HL-60/S4 treated with retinoic acid at 250 ng/mL for 4 days and 3 days (cell line): Measurements from ENCODE around the gene ABLIM2.

ENCODE experiments used
- in situ Hi-C: fragments of 300-500 bp; cut with MboI; formaldehyde crosslinking; loops from 2 replicates; pipeline ENCODE4 v1.7.0; 2022; ENCODE audit warnings: low sequenced_read_pairs

ABLIM2 gene

GRCh38 chr4:8194306-8195242, 36.0 kb upstream of the ABLIM2 start:
- in situ Hi-C loops: no loop called here

DNA sequence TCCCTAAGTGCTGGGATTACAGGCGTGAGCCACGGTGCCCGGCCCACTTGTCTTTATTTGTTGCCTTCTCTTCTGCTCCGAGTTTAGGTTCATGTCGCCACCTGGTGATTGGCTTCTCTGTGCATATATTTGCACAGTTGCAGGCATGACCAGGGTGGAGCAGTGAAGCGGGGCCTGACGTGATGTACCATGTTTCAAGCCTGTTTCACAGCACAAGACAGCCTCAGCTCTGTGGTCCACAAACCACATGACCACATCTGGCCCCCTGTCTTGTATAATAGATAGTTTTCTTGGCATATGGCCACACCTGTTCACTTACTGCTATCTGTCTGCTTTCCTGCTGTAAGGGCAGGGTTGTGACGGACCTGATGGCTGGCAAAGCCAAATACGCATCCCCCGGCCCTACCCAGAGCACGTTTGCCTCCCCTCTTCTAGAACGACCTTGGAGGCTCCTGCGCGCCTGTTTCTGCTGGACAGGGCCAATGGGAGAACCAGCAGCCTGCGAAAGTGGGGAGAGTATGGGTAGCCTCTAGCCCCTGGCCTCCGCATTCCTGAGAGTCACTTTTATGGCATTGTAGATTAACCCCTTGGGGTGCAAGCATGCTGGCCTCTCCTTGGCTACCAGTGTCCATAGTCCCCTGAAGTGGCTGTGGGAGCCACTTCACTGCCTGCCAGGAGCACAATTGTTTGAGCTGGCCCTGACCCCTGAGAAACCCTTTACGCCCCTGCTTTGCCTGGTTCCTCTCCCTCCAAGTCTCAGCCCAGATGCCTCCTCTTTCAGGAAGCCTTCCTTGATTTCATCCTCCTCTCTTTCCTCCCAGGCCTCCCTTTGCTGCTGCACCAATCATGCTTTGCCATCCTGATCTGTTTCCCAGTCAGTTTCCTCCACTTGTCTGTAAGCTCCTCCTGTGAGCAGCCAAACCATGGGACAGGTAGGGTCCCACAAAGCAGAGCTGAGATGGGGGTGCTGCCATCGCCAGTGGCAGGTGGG, 34.4 kb upstream of the ABLIM2 start:
- in situ Hi-C loops: no loop called here

GRCh38 chr4:8191136-8191747, 32.6 kb upstream of the ABLIM2 start:
- in situ Hi-C loops: no loop called here

GRCh38 chr4:8189551-8190466, 31.2 kb upstream of the ABLIM2 start:
- in situ Hi-C loops: no loop called here

- in situ Hi-C loops: no loop called here
Measured at GRCh38 chr4:8188743-8189550, 30.3 kb upstream of the ABLIM2 start.

GRCh38 chr4:8188085-8188484, 29.5 kb upstream of the ABLIM2 start:
- in situ Hi-C loops: no loop called here

DNA sequence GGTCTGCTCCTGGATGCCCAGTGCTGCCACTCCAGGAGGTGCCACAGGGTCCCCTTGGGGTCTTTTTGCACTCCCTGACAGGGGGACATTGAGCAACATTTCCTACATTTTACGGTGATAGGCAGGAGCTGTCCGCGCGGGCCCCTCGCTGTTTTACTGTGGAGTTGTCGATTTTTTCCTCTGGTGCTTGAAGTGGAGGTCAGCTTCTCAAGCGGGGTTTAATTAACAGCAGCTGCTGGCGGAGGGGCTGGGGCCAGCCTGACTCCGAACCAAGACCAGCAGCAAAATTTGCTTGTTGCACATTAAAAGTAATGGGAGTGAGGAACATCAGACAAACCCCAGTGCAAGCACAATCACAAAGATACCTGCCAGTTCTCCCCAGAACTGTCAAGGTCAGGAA, 27.3 kb upstream of the ABLIM2 start:
- in situ Hi-C loops: no loop called here

DNA sequence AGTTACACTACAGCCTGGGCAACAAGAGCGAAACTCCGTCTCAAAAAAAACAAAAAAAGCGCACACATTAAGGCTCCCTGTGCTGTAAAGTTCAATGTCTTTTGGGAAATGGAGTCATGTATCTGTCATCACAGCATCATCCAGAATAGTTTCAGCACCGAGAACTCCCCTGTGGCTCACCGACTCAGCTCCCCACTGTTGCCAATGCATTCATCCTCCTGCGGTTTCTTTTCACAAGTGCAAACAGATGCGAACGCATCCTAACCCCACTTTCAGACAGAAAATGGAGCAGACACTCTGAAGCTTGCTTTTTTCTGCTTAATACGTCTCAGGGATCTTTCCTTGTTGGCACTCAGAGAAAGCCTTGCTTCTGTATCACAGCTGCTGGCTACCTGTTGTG, 26.7 kb upstream of the ABLIM2 start:
- in situ Hi-C loops: no loop called here

DNA sequence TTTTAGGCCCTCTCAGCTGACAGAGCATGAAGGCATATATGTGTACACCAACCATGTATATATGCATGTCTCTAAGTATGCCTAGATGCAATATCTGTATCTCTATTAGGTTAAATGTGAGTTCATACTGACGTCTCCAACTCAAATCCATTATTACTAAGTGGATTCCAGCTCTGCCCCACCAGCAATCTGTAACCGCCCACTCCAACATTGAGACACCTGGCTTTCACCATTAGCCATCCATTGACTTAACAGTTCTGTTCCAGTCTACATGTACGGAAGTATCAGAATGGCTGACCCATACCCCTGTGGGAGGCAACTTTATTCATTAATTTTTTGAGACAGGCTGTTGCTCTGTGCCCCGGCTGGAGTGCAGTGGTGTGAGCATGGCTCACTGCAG, 25.4 kb upstream of the ABLIM2 start:
- in situ Hi-C loops: no loop called here

DNA sequence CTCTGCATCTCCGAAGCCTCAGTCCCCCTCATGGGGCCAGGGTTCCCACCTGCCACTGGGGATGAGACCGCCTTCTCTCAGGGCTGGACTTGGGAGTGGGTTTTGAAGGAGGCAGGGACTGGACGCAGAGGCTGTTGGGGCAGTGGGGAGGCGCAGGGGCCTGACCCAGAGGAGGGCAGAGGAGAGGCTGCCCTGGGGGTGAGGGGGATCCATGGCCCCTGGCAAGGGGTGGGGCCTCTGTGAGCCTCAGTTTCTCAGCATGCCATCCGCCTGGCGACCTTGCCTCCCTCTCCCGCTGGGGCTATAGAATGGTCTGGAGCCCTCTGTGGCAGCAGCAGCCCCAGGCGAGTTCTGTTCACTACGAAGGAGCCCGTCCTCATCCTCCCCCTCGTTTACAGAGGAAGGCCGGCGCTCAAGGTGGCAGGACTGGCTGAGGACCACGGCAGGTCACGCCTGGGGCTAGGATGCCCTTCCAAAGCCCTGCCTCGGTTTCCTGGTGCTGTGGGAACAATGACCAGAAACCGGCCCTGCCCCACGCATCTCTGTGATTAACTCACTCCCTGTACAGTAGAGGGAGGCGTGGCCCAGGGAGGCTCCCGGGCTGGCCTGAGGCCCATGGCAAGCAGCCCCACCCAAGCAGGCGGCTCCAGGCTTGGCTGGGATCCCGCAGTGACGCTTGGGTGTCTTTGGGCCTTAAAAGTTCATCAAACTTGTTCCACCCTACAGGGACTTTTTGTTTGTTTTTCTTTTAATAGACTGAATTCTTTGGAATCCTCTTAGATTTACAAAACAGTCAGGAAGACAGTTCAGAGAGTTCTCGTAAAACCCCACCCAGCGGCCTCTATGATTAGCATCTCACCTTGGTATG, 24.5 kb upstream of the ABLIM2 start:
- in situ Hi-C loops: no loop called here

DNA sequence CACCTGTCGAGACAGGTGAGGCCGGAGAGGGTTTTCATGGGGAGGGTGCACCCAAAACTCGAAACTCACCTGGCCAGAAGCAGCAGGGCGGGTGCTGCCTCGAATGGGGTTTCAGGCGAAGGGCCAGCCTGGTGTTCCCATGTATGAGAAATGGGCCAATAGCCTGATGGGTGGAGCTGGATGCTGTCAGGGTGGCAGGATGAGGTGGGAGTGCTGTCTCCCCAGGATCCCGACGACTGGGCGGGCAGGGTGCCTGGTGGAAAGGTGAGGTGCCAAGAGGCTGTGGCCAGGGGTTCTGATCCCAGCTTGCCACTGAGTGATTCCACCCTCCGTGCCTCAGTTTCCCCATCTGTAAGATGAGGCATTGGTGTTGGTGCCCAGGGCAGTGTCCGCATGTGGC, 23.7 kb upstream of the ABLIM2 start:
- in situ Hi-C loops: no loop called here

DNA sequence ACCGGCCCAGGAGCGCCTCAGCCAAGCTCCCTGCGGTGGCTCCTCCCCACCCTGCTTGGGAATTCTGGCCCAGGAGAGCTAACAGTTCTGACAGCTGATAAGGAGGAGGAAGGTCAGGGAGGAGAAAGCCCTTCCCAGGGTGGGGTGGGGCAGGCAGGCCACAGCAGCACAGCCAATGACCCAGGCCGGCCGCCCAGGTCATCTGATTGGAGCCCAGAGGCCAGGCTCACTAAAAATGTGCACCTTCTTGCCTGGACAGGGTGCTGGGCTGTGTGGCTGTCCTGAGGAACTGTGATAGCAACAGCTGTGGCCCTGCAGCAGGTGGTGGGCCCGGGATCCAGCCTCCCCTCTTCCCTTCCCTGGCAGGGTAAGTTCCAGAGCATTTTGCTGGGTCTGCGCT, 23.2 kb upstream of the ABLIM2 start:
- in situ Hi-C loops: no loop called here

DNA sequence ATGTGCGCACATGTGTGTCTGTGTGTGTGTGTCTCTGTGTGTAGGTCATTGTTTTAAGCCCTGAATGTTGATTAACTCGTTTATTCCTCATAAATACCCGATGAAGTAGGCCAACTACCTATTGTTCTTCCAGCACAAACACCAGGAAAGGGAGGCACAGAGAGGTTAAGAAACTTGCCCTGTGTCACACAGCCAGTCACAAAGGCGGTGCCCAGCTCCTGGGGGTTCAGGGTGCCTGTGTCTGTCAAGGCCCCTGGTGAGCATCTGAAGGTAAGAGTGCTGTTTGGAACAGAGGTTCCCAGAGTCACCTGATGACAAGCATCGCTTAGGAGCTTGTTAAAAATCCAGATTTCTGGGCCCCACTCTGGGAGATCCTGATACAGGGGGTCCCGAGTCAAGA, 22.5 kb upstream of the ABLIM2 start:
- in situ Hi-C loops: no loop called here

DNA sequence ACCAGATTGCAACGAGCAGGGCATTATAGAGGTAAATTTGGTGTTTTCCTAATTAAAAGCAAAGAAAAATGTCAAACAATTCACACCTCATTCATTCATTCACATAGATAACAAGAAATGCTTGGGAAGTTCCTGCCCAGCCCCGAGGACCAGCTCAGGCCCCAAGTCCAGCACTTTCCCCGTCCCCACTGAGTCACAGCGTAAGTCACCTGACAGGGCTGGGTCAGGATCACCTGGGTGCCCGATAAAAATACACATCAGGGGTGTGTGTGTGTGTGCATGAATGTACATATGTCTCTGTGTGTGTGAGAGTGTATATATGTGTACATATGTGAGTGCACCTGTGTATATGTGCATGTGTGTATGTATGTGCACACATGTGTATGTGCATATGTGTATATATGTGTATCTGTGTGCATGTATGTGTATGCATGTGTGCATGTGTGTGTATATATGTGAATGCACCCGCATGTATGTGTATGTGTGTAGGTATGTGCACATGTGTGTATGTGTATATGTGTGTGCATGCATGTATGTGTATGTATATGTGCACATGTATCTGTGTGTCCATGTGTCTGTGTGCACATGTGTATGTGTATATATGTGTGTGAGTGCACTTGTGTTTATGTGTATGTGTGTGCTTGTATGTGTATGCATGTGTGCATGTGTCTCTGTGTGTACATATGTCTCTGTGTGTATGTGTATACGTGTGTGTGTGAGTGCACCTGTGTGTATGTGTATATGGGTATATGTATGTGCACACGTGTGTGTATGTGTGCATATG, 21.9 kb upstream of the ABLIM2 start:
- in situ Hi-C loops: no loop called here

- in situ Hi-C loops: loop anchor here (10.0 kb wide), 1 partner anchor 225 kb away; no protein-coding TSS in a partner anchor
Measured at GRCh38 chr4:8179771-8180170, 21.2 kb upstream of the ABLIM2 start.

DNA sequence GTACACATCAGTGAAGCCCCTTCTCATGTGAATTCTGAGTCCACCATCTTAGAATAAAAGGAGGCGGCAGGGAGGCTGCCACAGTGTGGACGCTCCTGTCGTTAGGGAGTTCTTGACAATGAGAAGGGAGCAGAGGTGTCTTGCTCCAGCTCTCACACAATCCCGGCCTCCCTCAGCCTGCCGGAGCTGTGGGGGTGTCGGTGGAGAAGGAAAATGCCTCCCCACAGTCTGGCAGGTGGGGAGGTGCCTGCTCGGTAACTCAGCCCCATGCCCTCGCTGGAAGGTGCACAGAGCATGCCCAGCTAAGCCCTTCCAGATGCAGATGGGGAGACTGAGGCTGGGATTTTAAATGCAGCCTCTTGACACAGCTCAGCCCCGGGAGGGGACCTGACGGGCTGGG, 20.5 kb upstream of the ABLIM2 start:
- in situ Hi-C loops: loop anchor here (10.0 kb wide), 1 partner anchor 226 kb away; no protein-coding TSS in a partner anchor

DNA sequence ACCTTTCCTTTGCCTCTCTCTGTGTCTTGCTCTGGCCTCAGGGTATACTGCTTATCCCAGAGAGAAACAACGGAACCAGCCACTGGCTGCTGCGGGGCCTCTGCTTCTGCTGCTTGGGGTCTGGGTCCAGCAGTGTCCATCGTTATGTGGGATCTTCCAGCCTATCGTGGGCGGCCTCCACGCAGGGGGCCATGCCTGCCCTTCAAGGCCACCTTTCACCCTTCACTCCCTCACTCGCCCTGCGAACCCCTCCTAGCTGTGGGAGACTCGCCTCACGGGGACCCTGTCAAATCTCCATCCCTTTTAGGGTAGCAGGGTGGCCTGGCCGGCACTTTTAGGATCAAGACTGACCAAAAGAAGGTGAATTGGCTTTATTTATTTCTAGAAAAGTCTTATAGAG, 19.3 kb upstream of the ABLIM2 start:
- in situ Hi-C loops: loop anchor here (10.0 kb wide), 1 partner anchor 227 kb away; no protein-coding TSS in a partner anchor
